ENCODE data around the gene CFAP161. TPM values are rescaled to one million over a fixed set of nuclear protein-coding genes. Genes with fewer than 3 reads are reported as not detected.

CFAP161 gene
- total RNA-seq, 2 donors from 2014 or later: not detected

- Mint-ChIP-seq H3K4me1 (ENCODE audit: low read depth in 2 of 2) (peaks cover 1 to 8% of the 10 kb centered on the region in 2 donors), H3K27ac (no peak overlapping the region), H3K4me3 (no peak overlapping the region), H3K36me3 (no peaks in the 10 kb centered on the region), H3K9me3 (no peaks in the 10 kb centered on the region), H3K27me3 (peaks cover 0 to 22% of the 10 kb centered on the region in 2 donors)
- DNase-seq (ENCODE audit: low spot score) (no peak), ATAC-seq (no peak)
Measured at GRCh38 chr15:81189583-81190283, 55.7 kb downstream of the CFAP161 start.

- H3K27me3 Mint-ChIP-seq: peaks cover 0 to 12% of the 10 kb centered on the region in 2 donors
- DNase-seq (ENCODE audit: low spot score) (no peak), ATAC-seq (no peak)
- H3K4me3 Mint-ChIP-seq: no peak overlapping the region
- H3K4me1 Mint-ChIP-seq (ENCODE audit: low read depth in 2 of 2): peaks cover 4 to 15% of the 10 kb centered on the region in 2 donors
- no peak overlapping the region for H3K27ac Mint-ChIP-seq
- H3K9me3 Mint-ChIP-seq: no peaks in the 10 kb centered on the region
- no peaks in the 10 kb centered on the region for H3K36me3 Mint-ChIP-seq
Measured at GRCh38 chr15:81190922-81191507, 56.9 kb downstream of the CFAP161 start.

- peaks cover 4 to 15% of the 10 kb centered on the region in 2 donors for H3K4me1 Mint-ChIP-seq (ENCODE audit: low read depth in 2 of 2)
- peaks cover 0 to 12% of the 10 kb centered on the region in 2 donors for H3K27me3 Mint-ChIP-seq
- ATAC-seq: no peak
- no peak overlapping the region for H3K4me3 Mint-ChIP-seq
- no peak for DNase-seq (ENCODE audit: low spot score)
- H3K9me3 Mint-ChIP-seq: no peaks in the 10 kb centered on the region
- no peaks in the 10 kb centered on the region for H3K36me3 Mint-ChIP-seq
- no peak overlapping the region for H3K27ac Mint-ChIP-seq
Measured at GRCh38 chr15:81191701-81192100, 57.6 kb downstream of the CFAP161 start.

GRCh38 chr15:81194723-81195122, 60.7 kb downstream of the CFAP161 start:
- H3K36me3 Mint-ChIP-seq: no peaks in the 10 kb centered on the region
- DNase-seq (ENCODE audit: low spot score) (no peak), ATAC-seq (no peak)
- no peak overlapping the region for H3K4me3 Mint-ChIP-seq
- H3K27me3 Mint-ChIP-seq: peaks cover 0 to 18% of the 10 kb centered on the region in 2 donors
- peak overlapping the region in 1 of 2 donors; percentile 32 for H3K27ac Mint-ChIP-seq
- peaks cover 4 to 15% of the 10 kb centered on the region in 2 donors for H3K4me1 Mint-ChIP-seq (ENCODE audit: low read depth in 2 of 2)
- H3K9me3 Mint-ChIP-seq: no peaks in the 10 kb centered on the region

- no peak for ATAC-seq
- no peaks in the 10 kb centered on the region for H3K9me3 Mint-ChIP-seq
- H3K4me1 Mint-ChIP-seq (ENCODE audit: low read depth in 2 of 2): peaks cover 4 to 15% of the 10 kb centered on the region in 2 donors
- H3K36me3 Mint-ChIP-seq: no peaks in the 10 kb centered on the region
- DNase-seq (ENCODE audit: low spot score): no peak
- H3K27me3 Mint-ChIP-seq: peaks cover 0 to 18% of the 10 kb centered on the region in 2 donors
- H3K4me3 Mint-ChIP-seq: no peak overlapping the region
- H3K27ac Mint-ChIP-seq: peak overlapping the region in 1 of 2 donors; percentile 32
Measured at GRCh38 chr15:81195339-81195864, 61.3 kb downstream of the CFAP161 start.

- H3K27ac Mint-ChIP-seq: no peak within 1 kb of the TSS
- DNase-seq (ENCODE audit: low spot score) (no peak), ATAC-seq (no peak)
- peaks cover 4 to 15% of the 10 kb centered on the region in 2 donors for H3K4me1 Mint-ChIP-seq (ENCODE audit: low read depth in 2 of 2)
- H3K27me3 Mint-ChIP-seq: peaks cover 0 to 9% of the 10 kb centered on the region in 2 donors
- H3K36me3 Mint-ChIP-seq: no peaks in the 10 kb centered on the region
- no peaks in the 10 kb centered on the region for H3K9me3 Mint-ChIP-seq
- H3K4me3 Mint-ChIP-seq: no peak within 1 kb of the TSS
Measured at GRCh38 chr15:81196576-81197254, 62.6 kb downstream of the CFAP161 start, which contains the start of gene IL16. IL16 (plus strand) TSS chr15:81196879; CDS start chr15:81225400, 28,521 bp downstream.

GRCh38 chr15:81197255-81197630, 63.2 kb downstream of the CFAP161 start:
- peaks cover 0 to 6% of the 10 kb centered on the region in 2 donors for H3K27me3 Mint-ChIP-seq
- H3K4me3 Mint-ChIP-seq: no peak overlapping the region
- DNase-seq (ENCODE audit: low spot score): no peak
- H3K4me1 Mint-ChIP-seq (ENCODE audit: low read depth in 2 of 2): peaks cover 4 to 15% of the 10 kb centered on the region in 2 donors
- no peak overlapping the region for H3K27ac Mint-ChIP-seq
- no peaks in the 10 kb centered on the region for H3K36me3 Mint-ChIP-seq
- H3K9me3 Mint-ChIP-seq: no peaks in the 10 kb centered on the region
- ATAC-seq: no peak

- H3K27me3 Mint-ChIP-seq: peaks cover 0 to 6% of the 10 kb centered on the region in 2 donors
- H3K4me1 Mint-ChIP-seq (ENCODE audit: low read depth in 2 of 2): peaks cover 4 to 13% of the 10 kb centered on the region in 2 donors
- ATAC-seq (no peak), DNase-seq (ENCODE audit: low spot score) (no peak)
- H3K36me3 Mint-ChIP-seq: no peaks in the 10 kb centered on the region
- no peak overlapping the region for H3K4me3 Mint-ChIP-seq
- no peaks in the 10 kb centered on the region for H3K9me3 Mint-ChIP-seq
- H3K27ac Mint-ChIP-seq: no peak overlapping the region
Measured at GRCh38 chr15:81197688-81198281, 63.7 kb downstream of the CFAP161 start.

Other genes starting within 250 kb of the CFAP161 start
- 10 to 100 TPM; 33.7 to 35.6 TPM for gene MESD, start 144.5 kb upstream of the CFAP161 start, total RNA-seq
- gene TLNRD1, start 133.3 kb upstream of the CFAP161 start, total RNA-seq: 10 to 100 TPM; 31.8 to 40.7 TPM
- 10 to 100 TPM; 32.3 to 84.1 TPM for gene IL16, start 62.6 kb downstream of the CFAP161 start, total RNA-seq
- gene STARD5, start 189.9 kb downstream of the CFAP161 start, total RNA-seq: 1 to 10 TPM; 6.2 to 7.8 TPM
- not detected for gene TMC3, start 239.9 kb downstream of the CFAP161 start, total RNA-seq

Data from natural killer cell treated with Interleukin-12 subunit alpha and Interleukin-12 subunit beta and Interleukin-15 and Interleukin-18, amount 100 ng/mL, for 72 hours (primary cell).